Measurements from ENCODE around the gene KDM6A. TPM values are rescaled to one million over a fixed set of nuclear protein-coding genes. Genes with fewer than 3 reads are reported as not detected.

Gene KDM6A
- total and polyA plus RNA-seq, 2 of the 13 experiments (the other 11 are each of a cell fraction or from before 2014, with no cell fraction given): 16.7 to 18.2 TPM

DNA sequence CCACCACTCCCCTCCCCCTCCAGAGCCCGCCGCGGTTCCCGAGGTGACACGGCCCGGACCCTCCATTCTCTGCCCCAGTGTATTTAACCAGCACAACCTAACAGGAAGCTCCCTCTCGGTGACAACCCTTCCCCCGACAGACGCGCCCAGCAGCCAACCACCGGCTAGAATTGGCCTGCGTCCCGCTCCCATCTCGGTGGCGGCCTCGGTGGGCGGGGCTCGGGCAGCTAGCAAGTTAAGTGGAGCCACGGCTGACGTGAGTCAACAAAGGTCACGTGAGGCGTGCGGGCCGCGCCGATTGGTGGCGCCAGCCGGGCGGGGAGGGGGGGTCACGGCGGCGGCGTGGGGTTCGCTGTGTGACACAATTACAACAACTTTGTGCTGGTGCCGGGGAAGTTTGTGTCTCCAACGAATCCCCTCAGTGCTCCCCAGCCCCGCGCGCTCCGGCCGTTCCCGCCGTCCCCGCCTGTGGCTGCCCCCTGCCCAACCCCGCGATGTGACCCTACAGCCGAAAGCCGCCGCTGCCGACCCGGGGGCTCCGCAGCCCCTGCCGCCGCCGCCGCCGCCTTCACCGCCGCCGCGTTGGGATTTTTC is at the start of gene KDM6A (continued):
- TF ChIP-seq, protein P1, sequence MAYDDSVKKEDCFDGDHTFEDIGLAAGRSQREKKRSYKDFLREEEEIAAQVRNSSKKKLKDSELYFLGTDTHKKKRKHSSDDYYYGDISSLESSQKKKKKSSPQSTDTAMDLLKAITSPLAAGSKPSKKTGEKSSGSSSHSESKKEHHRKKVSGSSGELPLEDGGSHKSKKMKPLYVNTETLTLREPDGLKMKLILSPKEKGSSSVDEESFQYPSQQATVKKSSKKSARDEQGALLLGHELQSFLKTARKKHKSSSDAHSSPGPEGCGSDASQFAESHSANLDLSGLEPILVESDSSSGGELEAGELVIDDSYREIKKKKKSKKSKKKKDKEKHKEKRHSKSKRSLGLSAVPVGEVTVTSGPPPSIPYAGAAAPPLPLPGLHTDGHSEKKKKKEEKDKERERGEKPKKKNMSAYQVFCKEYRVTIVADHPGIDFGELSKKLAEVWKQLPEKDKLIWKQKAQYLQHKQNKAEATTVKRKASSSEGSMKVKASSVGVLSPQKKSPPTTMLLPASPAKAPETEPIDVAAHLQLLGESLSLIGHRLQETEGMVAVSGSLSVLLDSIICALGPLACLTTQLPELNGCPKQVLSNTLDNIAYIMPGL (CRISPR knock-in tag; IDR thresholded peaks at IDR 0.05; ENCODE audit: borderline replicate concordance in 1 of 2, low read depth in 1 of 2): peak in 1 of 2 experiments; percentile 21; a peak in 2 of 4 replicates
- no peak for TF ChIP-seq HINFP (CRISPR knock-in tag; IDR thresholded peaks at IDR 0.05; ENCODE audit: low read depth)
- TF ChIP-seq CCDC6 (CRISPR knock-in tag; IDR thresholded peaks at IDR 0.05): 0 out of 2 replicates have a peak, but pooled peaks have one; percentile 5
- TF ChIP-seq CREM (IDR thresholded peaks at IDR 0.05): peak; percentile 75
- TF ChIP-seq CREM (CRISPR knock-in tag; IDR thresholded peaks at IDR 0.05): no peak
- no peak for TF ChIP-seq ZBTB44 (CRISPR knock-in tag; IDR thresholded peaks at IDR 0.05)
- TF ChIP-seq RAD51 (IDR thresholded peaks at IDR 0.05; ENCODE audit: borderline replicate concordance): peak; percentile 80
- peak; percentile 76 for TF ChIP-seq SOX13 (IDR thresholded peaks at IDR 0.05)
- TF ChIP-seq SOX13 (CRISPR knock-in tag; conservative IDR thresholded peaks at IDR 0.05 in 1 of 2, IDR thresholded peaks at IDR 0.05 in 1 of 2): no peak
- TF ChIP-seq, protein P2, sequence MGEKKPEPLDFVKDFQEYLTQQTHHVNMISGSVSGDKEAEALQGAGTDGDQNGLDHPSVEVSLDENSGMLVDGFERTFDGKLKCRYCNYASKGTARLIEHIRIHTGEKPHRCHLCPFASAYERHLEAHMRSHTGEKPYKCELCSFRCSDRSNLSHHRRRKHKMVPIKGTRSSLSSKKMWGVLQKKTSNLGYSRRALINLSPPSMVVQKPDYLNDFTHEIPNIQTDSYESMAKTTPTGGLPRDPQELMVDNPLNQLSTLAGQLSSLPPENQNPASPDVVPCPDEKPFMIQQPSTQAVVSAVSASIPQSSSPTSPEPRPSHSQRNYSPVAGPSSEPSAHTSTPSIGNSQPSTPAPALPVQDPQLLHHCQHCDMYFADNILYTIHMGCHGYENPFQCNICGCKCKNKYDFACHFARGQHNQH (CRISPR knock-in tag; IDR thresholded peaks at IDR 0.05): no peak
- TF ChIP-seq, protein P3, sequence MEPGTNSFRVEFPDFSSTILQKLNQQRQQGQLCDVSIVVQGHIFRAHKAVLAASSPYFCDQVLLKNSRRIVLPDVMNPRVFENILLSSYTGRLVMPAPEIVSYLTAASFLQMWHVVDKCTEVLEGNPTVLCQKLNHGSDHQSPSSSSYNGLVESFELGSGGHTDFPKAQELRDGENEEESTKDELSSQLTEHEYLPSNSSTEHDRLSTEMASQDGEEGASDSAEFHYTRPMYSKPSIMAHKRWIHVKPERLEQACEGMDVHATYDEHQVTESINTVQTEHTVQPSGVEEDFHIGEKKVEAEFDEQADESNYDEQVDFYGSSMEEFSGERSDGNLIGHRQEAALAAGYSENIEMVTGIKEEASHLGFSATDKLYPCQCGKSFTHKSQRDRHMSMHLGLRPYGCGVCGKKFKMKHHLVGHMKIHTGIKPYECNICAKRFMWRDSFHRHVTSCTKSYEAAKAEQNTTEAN (CRISPR knock-in tag; conservative IDR thresholded peaks at IDR 0.05): no peak
- TF ChIP-seq GATAD2A (CRISPR knock-in tag; IDR thresholded peaks at IDR 0.05): no peak
- no peak for TF ChIP-seq CREB3 (CRISPR knock-in tag; IDR thresholded peaks at IDR 0.05)
- TF ChIP-seq ZBTB26 (CRISPR knock-in tag; IDR thresholded peaks at IDR 0.05; ENCODE audit: borderline replicate concordance): no peak
- no peak for TF ChIP-seq TEAD3 (CRISPR knock-in tag; optimal IDR thresholded peaks at IDR 0.05; ENCODE audit: borderline replicate concordance)
- TF ChIP-seq KLF13 (CRISPR knock-in tag; IDR thresholded peaks at IDR 0.05): no peak
- TF ChIP-seq, protein P4, sequence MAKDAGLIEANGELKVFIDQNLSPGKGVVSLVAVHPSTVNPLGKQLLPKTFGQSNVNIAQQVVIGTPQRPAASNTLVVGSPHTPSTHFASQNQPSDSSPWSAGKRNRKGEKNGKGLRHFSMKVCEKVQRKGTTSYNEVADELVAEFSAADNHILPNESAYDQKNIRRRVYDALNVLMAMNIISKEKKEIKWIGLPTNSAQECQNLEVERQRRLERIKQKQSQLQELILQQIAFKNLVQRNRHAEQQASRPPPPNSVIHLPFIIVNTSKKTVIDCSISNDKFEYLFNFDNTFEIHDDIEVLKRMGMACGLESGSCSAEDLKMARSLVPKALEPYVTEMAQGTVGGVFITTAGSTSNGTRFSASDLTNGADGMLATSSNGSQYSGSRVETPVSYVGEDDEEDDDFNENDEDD (CRISPR knock-in tag; IDR thresholded peaks at IDR 0.05; ENCODE audit: borderline replicate concordance): 0 out of 2 replicates have a peak, but pooled peaks have one; percentile 27
- no peak for TF ChIP-seq U2AF1 (optimal IDR thresholded peaks at IDR 0.05; ENCODE audit: low read depth, low read length)
